Measurements from ENCODE around the gene SH3RF2. TPM values are rescaled to one million over a fixed set of nuclear protein-coding genes. Genes with fewer than 3 reads are reported as not detected.
A peak's percentile ranks its signal among the peaks of the same experiment; 100 is the strongest.

The SH3RF2 gene
- polyA plus RNA-seq, 3 donors from 2014 or later, result not detected

DNA sequence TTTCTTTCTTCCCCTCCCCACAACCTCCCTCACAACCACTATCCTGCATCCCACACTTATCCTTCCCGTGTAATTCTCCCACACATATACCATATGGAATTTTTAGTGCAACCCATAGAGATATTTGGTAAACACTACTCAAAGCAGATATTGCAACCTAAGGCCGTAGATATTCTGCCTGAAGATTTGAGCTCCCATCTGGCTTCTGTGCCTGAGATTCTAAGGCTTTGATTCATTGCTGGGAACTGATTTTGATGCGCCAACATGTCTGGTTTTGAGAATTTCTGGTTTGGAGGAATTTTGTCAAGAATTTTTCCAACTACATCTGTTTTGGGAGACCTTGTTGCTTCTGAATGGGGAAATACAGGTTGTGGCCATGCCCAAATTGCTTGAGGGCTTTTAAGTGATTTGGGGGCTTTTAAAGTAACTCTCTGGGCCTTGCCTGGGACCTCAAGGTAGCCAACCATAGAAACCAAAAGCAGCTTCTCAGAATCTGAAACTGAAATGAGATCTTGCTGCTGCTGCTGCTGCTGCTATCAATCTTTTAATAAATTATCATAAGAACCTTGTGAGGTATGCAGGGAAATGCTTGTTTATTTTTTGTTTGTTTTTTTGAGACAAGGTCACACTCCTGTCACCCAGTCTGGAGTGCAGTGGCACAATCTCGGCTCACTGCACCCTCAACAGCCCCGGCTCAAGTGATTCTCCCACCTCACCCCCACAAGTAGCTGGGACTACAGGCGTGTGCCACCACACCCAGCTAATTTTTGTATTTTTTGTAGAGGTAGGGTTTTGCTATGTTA, 132.8 kb downstream of the SH3RF2 start:
- H3K4me1 Mint-ChIP-seq, result no peaks in the 10 kb centered on the region
- no peak overlapping the region for H3K4me3 Mint-ChIP-seq
- H3K27me3 Mint-ChIP-seq (ENCODE audit: low read depth in 3 of 3), result peaks cover 0 to 5% (median 4%) of the 10 kb centered on the region in 3 donors
- no peak overlapping the region for H3K27ac Mint-ChIP-seq
- no peaks in the 10 kb centered on the region for H3K36me3 Mint-ChIP-seq
- H3K9me3 Mint-ChIP-seq, result peaks cover 0 to 4% (median 0%) of the 10 kb centered on the region in 6 donors
- no peak for DNase-seq

DNA sequence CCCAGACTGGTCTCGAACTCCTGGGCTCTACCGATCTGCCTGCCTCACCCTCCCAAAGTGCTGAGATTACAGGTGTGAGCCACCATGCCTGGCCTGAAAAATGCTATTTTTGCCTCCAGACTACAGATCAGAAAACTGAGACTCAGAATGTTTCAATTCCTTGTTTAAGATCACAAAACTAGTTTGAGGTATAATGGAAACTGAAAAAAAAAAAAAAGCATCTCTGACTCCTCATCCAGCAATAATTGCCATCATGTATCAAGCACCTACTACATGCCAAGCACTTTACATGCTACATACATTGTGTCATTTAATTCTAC, 133.4 kb downstream of the SH3RF2 start:
- peaks cover 0 to 4% (median 0%) of the 10 kb centered on the region in 6 donors for H3K9me3 Mint-ChIP-seq
- H3K4me1 Mint-ChIP-seq, result no peaks in the 10 kb centered on the region
- H3K27me3 Mint-ChIP-seq (ENCODE audit: low read depth in 3 of 3), result peaks cover 0 to 5% (median 4%) of the 10 kb centered on the region in 3 donors
- H3K4me3 Mint-ChIP-seq, result no peak overlapping the region
- no peaks in the 10 kb centered on the region for H3K36me3 Mint-ChIP-seq
- H3K27ac Mint-ChIP-seq, result no peak overlapping the region
- no peak for DNase-seq

DNA sequence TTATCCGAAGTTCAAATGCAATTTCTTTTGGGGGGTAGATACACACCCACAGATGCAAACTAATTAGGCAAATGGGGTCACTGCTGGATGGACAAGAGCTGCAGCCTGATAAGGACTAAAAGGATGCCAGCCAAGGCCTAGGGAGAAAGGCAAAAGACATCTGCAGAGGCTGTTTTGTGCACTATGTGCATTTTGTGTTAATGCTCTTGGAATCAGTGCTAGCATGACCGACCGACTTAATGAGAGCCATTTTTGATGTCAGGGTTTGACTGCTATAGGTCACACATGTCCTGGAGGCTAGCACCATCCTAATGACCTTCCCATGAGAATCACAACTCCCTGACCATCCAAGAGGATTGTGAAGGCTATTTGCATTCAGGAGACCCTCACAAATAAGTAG, 134.4 kb downstream of the SH3RF2 start:
- DNase-seq, result no peak
- H3K36me3 Mint-ChIP-seq, result no peaks in the 10 kb centered on the region
- H3K27ac Mint-ChIP-seq, result no peak overlapping the region
- no peaks in the 10 kb centered on the region for H3K4me1 Mint-ChIP-seq
- no peak overlapping the region for H3K4me3 Mint-ChIP-seq
- H3K9me3 Mint-ChIP-seq, result peaks cover 0 to 4% (median 0%) of the 10 kb centered on the region in 6 donors
- H3K27me3 Mint-ChIP-seq (ENCODE audit: low read depth in 3 of 3), result peaks cover 0 to 4% (median 4%) of the 10 kb centered on the region in 3 donors

DNA sequence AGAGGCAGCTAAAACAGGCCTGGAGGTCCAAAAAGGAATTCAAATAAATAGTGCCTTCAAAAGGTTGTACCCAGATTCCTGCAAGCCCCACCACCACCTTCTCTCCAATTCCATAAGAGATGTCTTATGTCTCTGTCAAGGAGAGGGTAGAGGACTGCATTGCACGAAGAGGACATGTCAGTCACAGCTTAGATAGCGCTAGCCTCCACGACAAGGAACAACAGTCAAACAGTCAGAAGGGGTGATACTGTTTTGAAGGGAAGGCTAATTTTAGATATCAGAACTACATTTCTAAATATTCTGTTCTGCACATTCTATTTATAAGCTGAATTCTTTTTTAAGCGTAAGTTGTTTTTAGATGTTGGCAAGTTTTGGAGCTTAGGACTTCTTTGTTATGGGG, 134.8 kb downstream of the SH3RF2 start:
- peaks cover 1 to 4% (median 3%) of the 10 kb centered on the region in 3 donors for H3K27me3 Mint-ChIP-seq (ENCODE audit: low read depth in 3 of 3)
- DNase-seq, result no peak
- no peaks in the 10 kb centered on the region for H3K4me1 Mint-ChIP-seq
- H3K4me3 Mint-ChIP-seq, result no peak overlapping the region
- no peak overlapping the region for H3K27ac Mint-ChIP-seq
- H3K9me3 Mint-ChIP-seq, result peaks cover 0 to 4% (median 0%) of the 10 kb centered on the region in 6 donors
- H3K36me3 Mint-ChIP-seq, result no peaks in the 10 kb centered on the region

DNA sequence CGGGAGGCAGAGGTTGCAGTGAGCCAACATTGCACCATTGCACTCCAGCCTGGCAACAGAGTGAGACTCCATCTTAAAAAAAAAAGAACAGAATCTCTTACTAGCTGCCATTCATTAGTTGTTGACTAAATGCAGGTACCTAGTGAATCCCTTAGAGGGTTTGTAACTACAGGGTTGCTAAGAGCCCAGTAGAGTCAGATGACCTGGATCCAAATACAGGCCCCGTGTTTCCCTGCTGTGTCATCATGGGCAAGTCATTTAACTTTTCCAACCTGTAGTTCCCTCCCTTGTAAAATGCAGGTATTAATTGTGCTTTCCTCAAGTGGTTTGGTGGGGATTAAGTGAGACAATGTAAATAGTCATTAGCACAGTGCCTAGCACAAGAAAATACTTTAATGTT, 136.2 kb downstream of the SH3RF2 start:
- H3K27ac Mint-ChIP-seq, result no peak overlapping the region
- H3K27me3 Mint-ChIP-seq (ENCODE audit: low read depth in 3 of 3), result peaks cover 3 to 4% (median 3%) of the 10 kb centered on the region in 3 donors
- peaks cover 0 to 7% (median 0%) of the 10 kb centered on the region in 6 donors for H3K9me3 Mint-ChIP-seq
- no peaks in the 10 kb centered on the region for H3K36me3 Mint-ChIP-seq
- no peak for DNase-seq
- no peak overlapping the region for H3K4me3 Mint-ChIP-seq
- H3K4me1 Mint-ChIP-seq, result no peaks in the 10 kb centered on the region

DNA sequence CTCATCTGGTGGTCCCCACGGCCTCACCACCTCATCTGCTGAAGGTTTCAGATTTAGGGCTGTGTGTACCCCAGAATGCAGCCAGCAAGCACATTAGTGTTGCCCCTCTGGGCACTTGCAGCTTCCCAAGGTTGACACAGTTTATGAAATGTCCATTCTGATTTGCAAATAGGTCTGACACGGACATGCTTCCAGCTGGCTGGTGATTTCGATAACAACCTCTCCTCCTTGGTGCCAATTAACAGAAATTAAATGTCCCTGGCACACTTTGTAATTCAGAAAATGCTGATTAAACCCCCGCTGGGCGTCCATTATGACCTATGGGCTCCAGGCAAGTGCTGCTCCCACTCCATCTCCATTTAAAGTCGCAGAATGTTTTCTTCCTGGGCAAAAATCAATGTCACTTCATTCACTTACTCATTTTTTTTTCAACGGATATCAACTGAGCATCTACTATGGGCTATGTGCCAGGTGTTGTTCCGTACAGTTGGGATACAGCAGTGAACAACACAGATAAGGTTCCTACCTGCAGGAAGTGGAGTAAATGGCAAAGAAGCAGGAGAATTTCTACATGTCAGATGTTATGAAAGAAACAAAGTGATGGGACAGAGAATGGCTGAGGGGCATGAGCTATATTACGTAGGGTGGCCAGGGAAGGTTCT, 137.0 kb downstream of the SH3RF2 start:
- no peak for DNase-seq
- peaks cover 0 to 5% (median 0%) of the 10 kb centered on the region in 6 donors for H3K9me3 Mint-ChIP-seq
- no peak overlapping the region for H3K27ac Mint-ChIP-seq
- H3K4me1 Mint-ChIP-seq, result peaks cover 1 to 4% of the 10 kb centered on the region in 2 donors
- no peaks in the 10 kb centered on the region for H3K36me3 Mint-ChIP-seq
- H3K27me3 Mint-ChIP-seq (ENCODE audit: low read depth in 3 of 3), result peaks cover 2 to 4% (median 3%) of the 10 kb centered on the region in 3 donors
- no peak overlapping the region for H3K4me3 Mint-ChIP-seq

DNA sequence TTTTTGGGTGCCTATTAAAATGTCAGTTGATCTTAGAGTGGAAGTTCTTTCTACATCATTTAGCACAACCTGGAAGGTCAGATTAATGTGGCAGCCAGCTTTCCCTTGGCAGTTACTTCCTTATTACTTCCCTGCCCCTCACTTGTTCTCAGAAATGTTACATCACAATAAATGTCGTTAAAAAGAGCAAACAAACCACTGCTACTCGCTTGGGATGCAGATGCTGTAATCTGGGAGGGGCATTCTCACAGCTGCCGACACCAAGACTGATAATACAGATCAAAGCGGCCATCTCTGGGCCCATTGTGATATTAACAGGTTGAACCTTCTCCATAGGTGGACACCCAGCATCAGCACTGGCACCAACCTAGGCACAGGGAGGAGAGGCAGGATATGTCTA, 139.7 kb downstream of the SH3RF2 start:
- H3K27ac Mint-ChIP-seq, result no peak overlapping the region
- DNase-seq, result no peak
- H3K27me3 Mint-ChIP-seq (ENCODE audit: low read depth in 3 of 3), result peaks cover 2 to 6% (median 3%) of the 10 kb centered on the region in 3 donors
- peaks cover 18 to 26% of the 10 kb centered on the region in 2 donors for H3K4me1 Mint-ChIP-seq
- peaks cover 0 to 5% (median 0%) of the 10 kb centered on the region in 6 donors for H3K9me3 Mint-ChIP-seq
- H3K36me3 Mint-ChIP-seq, result no peaks in the 10 kb centered on the region
- H3K4me3 Mint-ChIP-seq, result no peak overlapping the region

DNA sequence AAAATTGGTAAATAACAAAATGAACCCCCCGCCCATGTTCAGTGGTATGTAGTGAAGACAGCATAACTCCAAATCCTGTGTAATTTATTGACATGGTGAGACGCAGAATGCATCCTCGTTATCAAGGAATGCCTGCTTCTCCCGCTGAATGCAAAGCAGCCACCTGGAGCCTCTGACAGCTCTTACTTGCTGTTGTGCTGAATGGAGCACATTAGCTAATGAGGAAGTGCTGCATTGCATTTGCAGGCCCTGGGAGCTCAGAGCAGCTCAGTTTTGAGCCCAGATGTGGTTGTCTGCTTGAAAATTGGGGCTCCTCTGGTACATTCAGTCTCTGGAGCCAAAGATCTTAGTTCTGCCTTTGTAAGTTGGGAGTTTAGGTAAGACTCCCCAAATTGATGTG, 140.1 kb downstream of the SH3RF2 start:
- Mint-ChIP-seq H3K27ac (no peak overlapping the region), H3K36me3 (no peaks in the 10 kb centered on the region), H3K27me3 (ENCODE audit: low read depth in 3 of 3) (peaks cover 2 to 6% (median 3%) of the 10 kb centered on the region in 3 donors), H3K9me3 (peaks cover 0 to 5% (median 0%) of the 10 kb centered on the region in 6 donors), H3K4me1 (peaks cover 18 to 26% of the 10 kb centered on the region in 2 donors), H3K4me3 (no peak overlapping the region)
- no peak for DNase-seq

DNA sequence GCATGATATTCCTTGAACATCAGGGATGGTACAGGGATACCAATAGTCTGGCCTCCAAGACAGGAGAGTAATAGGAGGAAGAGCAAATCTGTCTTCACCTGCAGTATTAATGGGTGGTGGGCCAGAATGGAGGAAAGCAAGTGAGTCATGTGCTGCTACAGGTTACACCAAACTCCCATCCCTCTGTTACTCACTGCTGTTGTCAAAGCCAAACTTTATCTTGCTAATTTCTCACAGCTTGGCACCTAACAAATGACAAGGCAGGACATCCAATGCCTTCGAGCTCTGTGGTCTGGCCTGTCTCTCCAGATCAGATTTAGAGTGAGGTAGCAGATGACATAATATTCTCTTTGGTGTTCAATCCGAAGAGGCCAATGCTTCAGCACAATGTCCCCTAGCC, 142.2 kb downstream of the SH3RF2 start:
- peaks cover 0 to 3% (median 0%) of the 10 kb centered on the region in 6 donors for H3K9me3 Mint-ChIP-seq
- H3K36me3 Mint-ChIP-seq, result no peaks in the 10 kb centered on the region
- peaks cover 18 to 26% of the 10 kb centered on the region in 2 donors for H3K4me1 Mint-ChIP-seq
- H3K4me3 Mint-ChIP-seq, result no peak overlapping the region
- no peak for DNase-seq
- peaks cover 2 to 3% (median 2%) of the 10 kb centered on the region in 3 donors for H3K27me3 Mint-ChIP-seq (ENCODE audit: low read depth in 3 of 3)
- H3K27ac Mint-ChIP-seq, result no peak overlapping the region

DNA sequence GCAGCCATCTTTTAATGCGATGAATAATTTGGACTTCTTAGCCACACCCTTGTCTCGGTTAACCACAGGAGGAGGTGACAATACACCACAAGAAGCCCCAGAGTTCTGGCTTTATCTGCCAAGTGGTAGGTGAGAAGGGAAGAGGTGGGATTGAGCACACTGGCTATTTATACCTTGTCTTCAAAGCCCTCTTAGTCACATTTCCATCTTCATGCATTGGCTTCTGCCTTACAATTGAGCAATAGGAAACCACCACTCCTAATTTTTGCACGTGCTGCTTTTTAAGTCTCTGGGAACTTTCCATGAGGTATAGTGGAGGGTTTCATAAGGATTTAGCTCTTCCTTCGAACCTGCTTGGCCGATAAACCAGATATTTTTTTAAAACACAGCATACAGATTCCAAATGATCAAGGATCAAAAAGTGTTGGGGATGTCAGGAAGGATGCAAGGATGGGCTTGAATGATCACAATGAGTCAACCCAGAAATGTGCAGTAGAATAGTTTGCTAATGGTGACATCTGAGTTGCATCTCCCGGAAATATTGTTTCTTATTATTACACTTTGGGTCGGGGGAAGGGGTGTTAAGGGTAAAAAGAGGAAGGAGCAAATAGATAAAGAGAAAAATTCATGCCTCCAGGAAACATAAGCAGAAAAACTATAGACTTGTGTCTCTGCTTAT, 143.5 kb downstream of the SH3RF2 start:
- H3K36me3 Mint-ChIP-seq, result no peaks in the 10 kb centered on the region
- peaks cover 18 to 26% of the 10 kb centered on the region in 2 donors for H3K4me1 Mint-ChIP-seq
- H3K27me3 Mint-ChIP-seq (ENCODE audit: low read depth in 3 of 3), result peaks cover 0 to 3% (median 2%) of the 10 kb centered on the region in 3 donors
- peak overlapping the region in 2 of 5 donors; percentile 30 to 62 for H3K4me3 Mint-ChIP-seq
- H3K27ac Mint-ChIP-seq, result peak overlapping the region in 1 of 6 donors; percentile 6
- peak; percentile 2 to 18 (median 6) for DNase-seq
- peaks cover 0 to 3% (median 0%) of the 10 kb centered on the region in 6 donors for H3K9me3 Mint-ChIP-seq

DNA sequence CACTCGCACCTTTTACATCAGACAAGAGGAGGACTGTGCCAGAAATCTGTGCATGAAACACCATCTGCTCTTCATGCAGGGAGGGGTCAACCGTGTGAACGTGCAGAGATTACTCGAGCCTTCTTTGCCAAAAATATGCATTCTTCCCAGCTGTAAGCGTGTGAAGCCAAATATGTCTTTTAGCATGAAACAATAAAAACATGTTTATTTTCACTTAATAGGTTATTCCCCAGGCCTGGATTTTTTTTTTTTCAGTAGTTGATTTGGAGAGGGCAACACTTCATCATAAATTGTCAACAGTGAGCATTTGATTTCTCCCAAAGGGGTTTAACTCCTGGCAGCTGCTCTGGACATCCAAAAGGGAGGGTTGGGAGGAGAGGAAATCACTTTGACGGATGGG, 145.2 kb downstream of the SH3RF2 start:
- Mint-ChIP-seq H3K9me3 (peaks cover 0 to 3% (median 0%) of the 10 kb centered on the region in 6 donors), H3K4me3 (no peak overlapping the region), H3K27me3 (ENCODE audit: low read depth in 3 of 3) (peaks cover 0 to 2% (median 2%) of the 10 kb centered on the region in 3 donors), H3K4me1 (peaks cover 18 to 26% of the 10 kb centered on the region in 2 donors), H3K36me3 (no peaks in the 10 kb centered on the region), H3K27ac (no peak overlapping the region)
- DNase-seq, result no peak

DNA sequence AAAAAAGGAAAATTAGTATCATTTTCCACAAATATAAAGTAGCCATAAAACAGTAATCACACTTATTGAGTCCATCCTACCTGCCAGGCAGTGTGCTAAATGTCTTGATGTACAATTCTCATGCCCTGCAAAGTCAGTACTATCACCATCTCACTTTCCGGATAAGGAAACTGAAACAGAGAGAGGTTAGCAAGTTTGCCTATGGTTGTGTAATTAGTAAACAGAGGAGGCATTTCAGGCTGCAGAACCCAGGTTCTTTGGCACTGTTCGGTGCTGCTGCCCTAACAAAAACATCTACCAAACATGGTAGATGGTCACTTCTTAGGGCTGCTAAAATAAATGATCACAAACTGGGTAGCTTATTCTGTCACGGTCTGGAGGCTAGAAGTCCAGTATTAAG, 146.4 kb downstream of the SH3RF2 start:
- peaks cover 0 to 2% (median 0%) of the 10 kb centered on the region in 3 donors for H3K27me3 Mint-ChIP-seq (ENCODE audit: low read depth in 3 of 3)
- no peak overlapping the region for H3K4me3 Mint-ChIP-seq
- H3K4me1 Mint-ChIP-seq, result peaks cover 18 to 26% of the 10 kb centered on the region in 2 donors
- DNase-seq, result no peak
- H3K36me3 Mint-ChIP-seq, result no peaks in the 10 kb centered on the region
- H3K9me3 Mint-ChIP-seq, result no peaks in the 10 kb centered on the region
- H3K27ac Mint-ChIP-seq, result no peak overlapping the region

DNA sequence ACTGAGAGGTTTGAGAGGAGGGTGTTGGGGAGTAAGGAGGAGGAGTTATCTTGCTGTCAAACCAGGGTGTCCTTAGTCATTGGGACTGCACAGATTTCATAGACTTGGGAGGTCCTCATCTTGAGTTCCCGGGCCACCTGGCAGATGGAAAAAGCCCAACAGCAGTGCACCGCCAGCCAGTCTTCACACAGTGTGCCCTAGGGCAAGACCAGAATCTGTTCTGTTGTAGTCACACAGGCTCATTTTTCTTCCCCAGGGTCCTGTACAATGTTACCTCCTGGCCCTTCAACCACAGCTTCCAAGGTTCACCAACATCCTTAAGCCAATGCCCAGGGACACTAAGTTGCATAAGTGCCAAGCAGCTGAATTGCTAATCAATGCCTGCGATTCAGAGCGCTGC, 148.0 kb downstream of the SH3RF2 start:
- peaks cover 8 to 11% of the 10 kb centered on the region in 2 donors for H3K4me1 Mint-ChIP-seq
- H3K27me3 Mint-ChIP-seq (ENCODE audit: low read depth in 3 of 3), result peaks cover 0 to 2% (median 0%) of the 10 kb centered on the region in 3 donors
- H3K27ac Mint-ChIP-seq, result no peak overlapping the region

DNA sequence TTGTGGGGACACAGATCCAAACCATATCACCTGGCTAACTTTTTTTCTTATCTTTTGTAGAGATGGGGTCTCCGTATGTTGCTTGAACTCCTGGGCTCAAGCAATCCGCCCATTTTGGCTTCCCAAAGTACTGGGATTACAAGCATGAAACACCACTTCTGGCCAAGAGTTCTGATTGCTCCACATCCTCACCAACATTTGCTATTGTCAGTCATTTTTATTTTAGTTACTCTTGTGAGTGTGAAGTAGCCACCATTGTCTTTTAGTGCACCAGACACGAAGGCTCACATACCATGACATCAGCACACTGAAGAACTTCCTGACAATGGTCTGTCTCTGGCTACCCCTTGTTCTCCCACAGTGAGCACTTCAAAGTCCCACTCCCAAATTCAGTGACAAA, 151.7 kb downstream of the SH3RF2 start:
- H3K27ac Mint-ChIP-seq, result no peak overlapping the region
- H3K9me3 Mint-ChIP-seq, result no peaks in the 10 kb centered on the region
- H3K36me3 Mint-ChIP-seq, result no peaks in the 10 kb centered on the region
- no peak for DNase-seq
- no peaks in the 10 kb centered on the region for H3K4me1 Mint-ChIP-seq
- peaks cover 0 to 2% (median 0%) of the 10 kb centered on the region in 3 donors for H3K27me3 Mint-ChIP-seq (ENCODE audit: low read depth in 3 of 3)
- no peak overlapping the region for H3K4me3 Mint-ChIP-seq

More for the DNA sequence above, 148.0 kb downstream of the SH3RF2 start:
- H3K9me3 Mint-ChIP-seq, result no peaks in the 10 kb centered on the region
- H3K36me3 Mint-ChIP-seq, result no peaks in the 10 kb centered on the region
- H3K4me3 Mint-ChIP-seq, result no peak overlapping the region
- no peak for DNase-seq

All from immature natural killer cell (primary cell).